HG03095 (cell line): Measurements from ENCODE around the gene EDN1.

Experiments
- ATAC-seq: cut with Tn5 transposase; IDR thresholded peaks from one replicate; pipeline ENCODE4 v1.9.1; 2021; ENCODE audit warnings: moderate library complexity; ENCODE audit not compliant: unreplicated experiment

Gene EDN1

DNA sequence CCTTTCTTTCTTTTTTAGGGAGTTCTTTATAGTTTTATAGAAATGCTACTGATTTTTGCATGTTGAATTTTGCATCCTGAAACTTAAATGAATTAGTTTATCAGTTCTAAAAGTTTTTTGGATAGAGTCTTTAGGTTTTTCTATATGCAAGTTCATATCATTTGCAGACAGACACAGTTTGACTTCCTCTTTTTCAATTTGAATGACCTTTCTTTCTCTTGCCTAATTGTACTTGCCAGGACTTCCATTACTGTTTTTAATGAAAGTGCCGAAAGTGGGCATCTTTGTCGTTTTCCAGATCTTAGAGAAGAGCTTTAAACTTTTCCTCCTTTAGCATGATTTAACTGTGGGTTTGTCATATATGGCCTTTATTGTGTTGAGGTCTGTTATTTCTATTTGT is 21.1 kb upstream of the EDN1 start:
- ATAC-seq, result no peak

DNA sequence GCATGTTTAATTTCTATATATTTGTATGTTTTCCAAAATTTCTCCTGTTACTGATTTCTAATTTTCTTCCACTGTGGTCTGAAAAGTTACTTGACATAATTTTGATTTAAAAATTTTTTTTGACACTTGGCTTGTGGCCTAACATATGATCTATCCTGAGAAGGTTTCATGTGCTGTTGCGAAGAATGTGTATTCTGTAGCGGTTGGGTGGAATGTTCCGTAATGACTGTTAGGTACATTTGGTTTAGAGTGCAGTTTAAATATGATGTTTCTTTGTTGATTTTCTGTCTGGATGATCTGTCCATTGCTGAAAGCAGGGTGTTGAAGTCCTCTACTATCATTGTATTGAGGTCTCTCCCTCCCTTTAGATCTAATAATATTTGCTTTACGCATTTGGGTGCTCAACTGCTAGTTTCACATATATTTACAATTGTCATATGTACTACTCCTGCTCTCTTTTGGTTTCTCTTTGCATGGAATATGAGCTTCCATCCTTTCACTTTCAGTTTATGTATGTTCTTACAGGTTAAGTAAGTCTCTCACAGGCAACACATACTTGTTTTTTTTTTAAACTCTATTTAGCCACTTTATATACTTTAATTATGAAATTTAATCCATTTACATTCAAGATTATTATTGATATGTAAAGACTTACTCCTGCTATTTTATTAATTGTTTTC is 19.5 kb upstream of the EDN1 start:
- no peak for ATAC-seq

DNA sequence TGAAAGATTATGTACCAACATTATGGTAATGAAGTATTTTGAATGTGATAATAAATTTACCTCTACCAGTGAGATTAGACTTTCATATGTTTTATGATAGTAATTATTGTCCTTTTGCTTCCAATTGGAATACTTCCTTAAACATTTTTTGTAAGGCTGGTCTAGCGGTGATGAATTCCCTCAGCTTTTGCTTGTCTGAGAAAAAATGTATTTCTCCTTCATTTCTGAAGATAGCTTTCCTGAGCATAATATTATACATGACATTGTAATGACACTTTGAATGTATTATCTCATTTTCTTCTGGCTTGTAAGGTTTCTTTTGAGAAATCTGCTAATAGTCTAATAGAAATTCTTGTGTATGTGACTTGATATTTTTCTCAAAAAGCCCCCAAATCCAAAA is 18.6 kb upstream of the EDN1 start:
- ATAC-seq, result no peak

DNA sequence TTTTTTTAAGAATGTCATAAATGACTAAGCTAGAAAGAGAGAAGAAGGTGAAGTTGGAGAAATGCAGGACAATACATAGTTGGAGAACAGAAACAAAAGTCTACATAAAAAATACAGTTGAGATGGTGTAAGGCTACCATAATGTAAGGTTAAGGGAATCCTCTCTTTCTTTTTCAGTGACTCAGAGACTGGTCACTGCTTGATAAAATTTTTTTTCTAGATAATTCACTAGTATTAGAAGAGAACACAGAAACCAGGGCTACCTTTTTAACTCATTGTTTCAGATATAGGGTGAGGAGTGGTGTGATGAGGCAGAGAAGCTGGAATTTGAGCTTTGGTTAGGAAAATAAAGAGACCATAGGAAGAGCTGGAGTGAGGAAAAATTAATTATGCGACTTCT is 18.2 kb upstream of the EDN1 start:
- ATAC-seq, result no peak

- no peak for ATAC-seq
These were observed 15.1 kb upstream of the EDN1 start for GRCh38 chr6:12275107-12275506.

GRCh38 chr6:12276930-12277315 is 13.2 kb upstream of the EDN1 start:
- ATAC-seq, result no peak

- ATAC-seq, result no peak
These were observed 12.8 kb upstream of the EDN1 start for GRCh38 chr6:12277386-12277785.

DNA sequence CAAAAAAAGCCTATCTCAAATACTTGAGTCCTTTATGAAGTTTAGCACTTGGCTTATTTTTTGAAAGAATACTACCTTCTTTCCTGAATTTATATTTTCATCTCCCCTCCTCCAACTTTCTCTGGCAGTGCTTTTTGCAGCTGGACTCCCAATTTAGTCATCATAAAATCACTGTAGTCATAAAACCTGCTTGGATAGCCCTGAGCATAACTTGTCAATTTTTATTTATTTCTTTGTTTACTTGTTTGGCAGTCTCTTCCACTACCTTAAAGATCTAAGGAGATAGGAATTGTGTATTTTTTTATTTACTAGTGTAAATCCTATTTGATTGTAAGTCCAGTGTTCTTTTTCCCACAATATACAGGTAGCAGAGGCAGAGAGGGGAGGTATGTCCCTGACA is 11.2 kb upstream of the EDN1 start:
- no peak for ATAC-seq

DNA sequence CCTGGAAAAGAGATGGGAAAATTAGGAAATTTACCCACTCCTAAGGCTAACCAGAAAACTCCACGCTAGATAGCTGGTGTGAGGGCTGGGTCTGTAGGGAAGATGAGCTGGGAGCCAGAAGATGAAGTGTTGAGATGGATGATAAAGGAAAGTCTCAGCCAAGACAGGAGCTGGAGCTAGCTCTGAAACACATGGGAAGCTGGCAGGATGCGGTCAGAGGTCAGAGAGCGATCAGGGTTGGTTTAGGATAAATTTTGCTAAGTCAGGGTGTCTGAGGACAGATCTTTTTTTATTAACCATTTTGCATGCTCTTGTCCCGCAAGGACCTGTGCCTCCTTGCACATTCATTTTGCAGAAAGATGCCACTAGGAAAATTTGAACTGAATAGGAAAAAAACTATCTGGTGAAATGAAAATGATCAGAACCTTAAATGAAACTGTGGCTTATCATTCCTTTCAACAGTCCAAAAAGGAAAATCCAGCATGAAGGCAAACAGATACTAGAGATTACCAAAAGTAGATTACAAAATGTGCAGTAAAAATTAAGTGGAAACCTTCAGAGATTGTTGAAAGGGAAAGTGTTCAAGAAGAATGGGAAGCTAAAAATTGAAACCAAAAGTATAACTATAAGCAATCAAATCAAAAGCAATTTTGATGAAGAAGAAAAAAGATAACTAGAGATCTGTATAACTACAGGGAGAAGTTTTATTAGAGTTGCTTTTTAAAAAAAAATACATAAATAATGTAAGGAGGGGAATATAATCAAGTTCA is 10.7 kb upstream of the EDN1 start:
- ATAC-seq, result no peak

DNA sequence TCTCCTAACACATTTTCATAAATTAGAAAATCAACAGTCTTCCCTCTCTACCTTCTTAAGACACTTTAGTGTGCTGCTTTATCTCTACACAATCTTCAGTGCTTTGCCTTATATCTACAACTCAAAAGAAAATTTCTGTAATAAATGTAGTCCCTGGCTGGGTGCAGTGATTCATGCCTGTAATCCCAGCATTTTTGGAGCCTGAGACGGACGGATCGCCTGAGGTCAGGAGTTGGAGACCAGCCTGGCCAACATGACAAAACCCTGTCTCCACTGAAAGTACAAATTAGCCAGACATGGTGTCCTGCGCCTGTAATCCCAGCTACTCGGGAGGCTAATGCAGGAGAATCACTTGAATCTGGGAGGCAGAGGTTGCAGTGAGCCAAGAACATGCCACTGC is 9.7 kb upstream of the EDN1 start:
- no peak for ATAC-seq

DNA sequence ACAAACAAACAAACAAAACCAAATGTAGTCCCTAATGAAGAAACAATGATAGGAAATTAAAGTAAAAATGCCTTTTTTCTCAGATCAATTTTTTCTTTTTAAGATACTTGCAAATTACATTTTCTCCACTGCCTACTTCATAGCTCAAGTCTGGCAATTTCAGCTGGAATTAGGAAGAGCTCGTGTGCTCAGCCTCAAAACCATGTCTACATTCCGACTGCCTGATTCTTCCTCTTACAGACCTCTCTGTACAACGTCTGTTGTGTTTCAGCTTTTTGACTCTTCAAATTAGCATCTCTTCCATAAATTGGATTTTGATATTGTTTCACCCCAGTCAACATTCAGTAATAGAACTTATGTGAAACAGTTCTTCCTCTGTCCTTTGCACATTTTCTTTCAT is 9.3 kb upstream of the EDN1 start:
- ATAC-seq, result no peak

GRCh38 chr6:12283904-12284303 is 6.3 kb upstream of the EDN1 start:
- no peak for ATAC-seq

GRCh38 chr6:12286373-12287110 is 3.6 kb upstream of the EDN1 start:
- ATAC-seq, result no peak

DNA sequence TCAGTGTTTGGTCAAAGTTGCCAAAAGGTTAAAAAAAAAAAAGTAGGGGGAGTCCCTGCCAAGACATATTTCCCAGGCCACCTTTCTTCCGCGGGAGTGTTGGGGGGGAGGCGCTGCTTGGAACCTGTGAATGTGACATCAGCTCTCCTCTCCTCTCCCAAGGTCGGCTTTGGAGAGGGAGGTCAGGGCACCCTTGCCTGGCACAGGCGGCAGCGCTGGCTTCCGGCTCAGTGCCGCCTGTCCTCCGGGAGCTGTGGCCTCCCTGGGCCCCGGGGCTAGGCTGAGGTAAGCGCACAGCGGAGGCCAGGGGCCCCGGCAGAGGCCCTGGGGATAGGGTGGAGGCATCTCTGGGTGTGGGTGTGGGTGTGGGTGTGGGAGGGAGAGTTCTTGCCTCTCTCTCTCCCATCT is 1.9 kb upstream of the EDN1 start:
- no peak for ATAC-seq

- no peak for ATAC-seq
These were observed 1.2 kb upstream of the EDN1 start for GRCh38 chr6:12288914-12289313.

DNA sequence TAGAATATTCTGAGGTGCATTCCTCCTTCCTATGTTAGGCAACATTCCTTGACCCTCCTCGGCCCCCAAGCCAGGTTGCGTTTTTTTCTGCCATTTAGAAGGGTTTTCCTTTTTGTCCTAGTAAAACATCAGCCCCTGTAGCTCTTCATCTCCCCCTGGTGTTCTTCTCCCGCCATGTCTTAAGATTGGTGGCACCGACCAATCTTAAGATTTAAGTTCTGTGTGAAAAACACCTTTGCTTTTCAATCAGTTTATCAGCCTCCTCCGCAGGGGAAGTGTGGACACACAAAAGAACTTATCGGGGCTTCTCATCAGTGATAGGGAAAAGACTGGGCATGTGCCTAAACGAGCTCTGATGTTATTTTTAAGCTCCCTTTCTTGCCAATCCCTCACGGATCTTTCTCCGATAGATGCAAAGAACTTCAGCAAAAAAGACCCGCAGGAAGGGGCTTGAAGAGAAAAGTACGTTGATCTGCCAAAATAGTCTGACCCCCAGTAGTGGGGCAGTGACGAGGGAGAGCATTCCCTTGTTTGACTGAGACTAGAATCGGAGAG is 719 bp upstream of the EDN1 start:
- ATAC-seq, result peak; percentile 45

GRCh38 chr6:12291071-12291838 is 1.1 kb downstream of the EDN1 start:
- ATAC-seq, result no peak

DNA sequence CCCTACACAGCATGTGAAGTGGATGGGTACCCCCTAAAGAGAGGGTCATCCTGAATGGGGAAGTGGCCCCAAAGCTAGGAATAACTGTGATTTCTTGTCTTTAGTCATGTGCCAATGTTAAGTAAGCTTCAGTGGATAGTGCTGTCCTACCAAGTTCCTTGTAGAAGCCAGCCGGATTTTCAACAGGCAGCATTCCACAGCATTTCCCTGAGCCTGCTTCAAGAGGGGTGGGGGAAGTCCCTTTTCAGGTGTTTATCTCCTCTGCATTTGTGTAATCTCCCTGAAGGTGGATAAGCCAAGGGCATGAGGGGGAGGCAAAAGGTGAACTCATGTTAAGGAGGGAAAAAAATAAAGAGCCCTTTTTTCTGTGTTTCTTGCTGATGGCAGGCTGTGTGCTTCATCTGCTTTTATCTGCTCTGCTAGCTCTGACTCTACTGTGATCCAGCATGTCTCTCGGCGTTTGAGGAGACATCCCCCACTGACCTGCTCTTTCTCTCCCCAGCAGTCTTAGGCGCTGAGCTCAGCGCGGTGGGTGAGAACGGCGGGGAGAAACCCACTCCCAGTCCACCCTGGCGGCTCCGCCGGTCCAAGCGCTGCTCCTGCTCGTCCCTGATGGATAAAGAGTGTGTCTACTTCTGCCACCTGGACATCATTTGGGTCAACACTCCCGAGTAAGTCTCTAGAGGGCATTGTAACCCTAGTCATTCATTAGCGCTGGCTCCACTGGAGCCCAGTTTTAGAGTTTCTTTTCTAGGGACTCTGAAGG is 1.9 kb downstream of the EDN1 start:
- no peak for ATAC-seq

DNA sequence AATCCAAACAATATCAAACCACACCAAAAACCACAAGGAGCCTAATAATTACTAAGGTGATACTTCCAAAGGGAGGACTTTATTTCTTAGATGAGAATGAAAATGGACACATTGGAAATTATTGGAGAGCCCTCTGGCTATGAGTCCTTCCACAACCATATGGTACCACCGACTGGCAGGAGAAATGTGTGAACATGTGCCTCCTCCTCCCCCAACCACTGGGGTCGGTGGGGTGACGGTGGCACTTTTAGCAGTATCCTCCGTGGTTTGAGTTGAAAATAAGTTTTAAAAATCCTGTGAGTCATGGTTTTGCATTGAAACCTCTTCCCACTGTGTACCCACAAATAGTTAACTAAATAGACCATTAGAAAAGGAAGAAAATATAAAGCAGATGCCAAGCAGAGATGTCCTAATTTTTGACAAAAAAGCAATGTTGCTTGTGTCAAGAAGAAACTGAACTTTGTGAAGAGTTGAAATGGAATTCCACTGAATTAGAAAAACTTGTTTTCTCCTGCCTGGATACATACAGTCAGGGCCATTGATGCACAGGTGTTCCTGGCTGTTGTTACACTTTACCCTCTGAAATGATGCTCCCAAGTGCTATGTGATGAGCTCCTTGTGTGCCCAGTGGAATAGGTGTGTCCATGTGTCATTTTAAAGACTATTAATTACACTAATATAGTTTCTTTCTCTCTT is 3.2 kb downstream of the EDN1 start:
- ATAC-seq, result no peak
